Heart left ventricle (tissue), 13 donors: ENCODE results near the gene DKK3.

Experiments used
- POLR2A ChIP-seq, 2 donors: fragments of 450-650 bp; IDR thresholded peaks; one replicate each; pipeline ENCODE4 v1.6.1; 2017; ENCODE audit warnings: antibody characterized with exemption in 2 of 2, mild to moderate bottlenecking in 2 of 2, moderate library complexity in 2 of 2
- TF ChIP-seq, protein P1 (sequence below), 12 donors: fragments of 200-600 bp; sonication (generic) in 4 of 12; IDR thresholded peaks; one replicate each; pipeline versions ENCODE4 v1.5.0 to v1.8.0; 2018 to 2022; ENCODE audit warnings: antibody characterized with exemption in 12 of 12, mild to moderate bottlenecking in 5 of 12
- donor health status: ischemic (EF 13 %, LVEDD 7.1; RV severe dilation, severe dysfunction).
- donor health status: DM: no; HTN: yes; CAD: no.
- donor health status: DM: no; HTN: no; CAD: no.
- donor health status: ischemic (EF 25% LVEDD 6.9; RV normal size, moderate dysfunction).
- donor health status: ischemic (EF 25% LVEDD 5.7; RV mildly dilated, moderate dysfunction).
- donor health status: ischemic (EF 35%, LVEDD 5.7; RV mildly dilated, moderate dysfunction).
- donor health status: nonischemic (EF 11% LVEDD 7.7; RV severe dilation, severe dysfunction).
- donor health status: DM: yes; HTN: yes; CAD: no.
- donor health status: PGD.
- donor health status: ischemic (EF 29% LVEDD 5.4; RV normal size, mild dysfunction).
- donor health status: nonischemic (EF 23%, LVEDD 6.1; RV moderate dilation, normal function).

DNA sequence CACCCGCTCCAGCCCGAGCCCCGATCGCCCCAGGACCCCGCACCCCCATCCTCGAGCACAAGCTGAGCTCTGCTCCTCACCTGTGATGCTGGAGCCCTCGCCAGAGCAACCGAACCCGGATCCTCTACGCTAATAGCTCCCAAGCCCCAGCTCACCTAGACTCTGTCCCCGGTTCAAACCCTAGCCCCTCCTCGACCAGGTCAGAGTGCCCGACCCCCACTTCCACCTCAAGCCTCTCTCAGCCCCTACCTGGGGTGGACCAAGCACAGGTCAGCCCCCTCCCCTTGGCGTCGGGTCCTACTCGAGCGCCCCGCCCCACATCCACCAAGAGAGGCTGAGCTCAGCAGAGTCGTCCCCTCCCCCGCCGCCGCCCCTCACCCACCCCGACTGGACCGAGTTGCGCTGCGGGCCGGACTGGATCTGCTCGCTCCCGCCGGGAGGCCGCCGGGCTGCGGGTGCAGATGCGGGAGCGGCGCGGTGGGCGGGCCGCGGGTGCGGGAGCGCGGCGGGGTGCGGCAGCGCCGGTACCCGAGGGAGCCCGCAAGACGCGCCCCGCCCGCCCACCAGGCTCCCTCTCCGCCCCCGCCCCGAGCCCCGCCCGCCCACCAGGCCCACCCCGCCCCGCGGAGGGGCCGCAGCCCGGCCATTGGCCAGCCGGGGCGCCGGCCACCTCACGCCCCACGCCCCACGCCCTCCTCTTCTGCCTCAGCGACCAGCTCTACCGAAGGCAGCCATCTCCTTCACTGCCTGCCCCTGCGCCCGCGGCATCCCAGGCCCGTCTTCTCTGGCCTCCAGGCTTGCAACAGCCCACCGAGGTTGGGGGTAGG lies 577 bp upstream of the DKK3 start:
- TF ChIP-seq, protein P1, sequence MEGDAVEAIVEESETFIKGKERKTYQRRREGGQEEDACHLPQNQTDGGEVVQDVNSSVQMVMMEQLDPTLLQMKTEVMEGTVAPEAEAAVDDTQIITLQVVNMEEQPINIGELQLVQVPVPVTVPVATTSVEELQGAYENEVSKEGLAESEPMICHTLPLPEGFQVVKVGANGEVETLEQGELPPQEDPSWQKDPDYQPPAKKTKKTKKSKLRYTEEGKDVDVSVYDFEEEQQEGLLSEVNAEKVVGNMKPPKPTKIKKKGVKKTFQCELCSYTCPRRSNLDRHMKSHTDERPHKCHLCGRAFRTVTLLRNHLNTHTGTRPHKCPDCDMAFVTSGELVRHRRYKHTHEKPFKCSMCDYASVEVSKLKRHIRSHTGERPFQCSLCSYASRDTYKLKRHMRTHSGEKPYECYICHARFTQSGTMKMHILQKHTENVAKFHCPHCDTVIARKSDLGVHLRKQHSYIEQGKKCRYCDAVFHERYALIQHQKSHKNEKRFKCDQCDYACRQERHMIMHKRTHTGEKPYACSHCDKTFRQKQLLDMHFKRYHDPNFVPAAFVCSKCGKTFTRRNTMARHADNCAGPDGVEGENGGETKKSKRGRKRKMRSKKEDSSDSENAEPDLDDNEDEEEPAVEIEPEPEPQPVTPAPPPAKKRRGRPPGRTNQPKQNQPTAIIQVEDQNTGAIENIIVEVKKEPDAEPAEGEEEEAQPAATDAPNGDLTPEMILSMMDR (IDR thresholded peaks at IDR 0.05) = no peak
- TF ChIP-seq POLR2A (IDR thresholded peaks at IDR 0.05) = no peak
